Panc1 (cell line): ENCODE measurements around the gene ADAMTSL2. TPM values are rescaled to one million over a fixed set of nuclear protein-coding genes. Genes with fewer than 3 reads are reported as not detected.

Experiments used
- ATAC-seq: fragments of 200-7000 bp; cut with Tn5 transposase; 2 replicates; pipeline ENCODE4 v1.9.1; 2020; ENCODE audit warnings: mild to moderate bottlenecking, moderate library complexity
- BruUV-seq: library from RNA; stranded (reverse); fragments of 400-500 nt; replicated peaks from 2 replicates; lab custom pipeline; 2021; lab: Mats Ljungman, UMichigan
- CTCF ChIA-PET: fragments of 300-600 bp; sonication (Branson Sonifier 250); formaldehyde crosslinking; loops from one replicate; lab custom pipeline; 2022; ENCODE audit warnings: antibody characterized with exemption; lab: Charles Lee
- POLR2A ChIA-PET: fragments of 300-600 bp; sonication (Branson Sonifier 250); formaldehyde crosslinking; loops from one replicate; lab custom pipeline; 2022; ENCODE audit warnings: antibody characterized with exemption; lab: Charles Lee
- DNase-seq: peaks from one replicate; pipeline ENCODE4 v3.0.0-alpha.2; 2010; ENCODE audit warnings: low read depth, low spot score
- H3K27ac ChIP-seq: 2 replicates; pipeline ENCODE4 v1.5.1; 2011; ENCODE audit warnings: mild to moderate bottlenecking, low read length, inconsistent platforms
- H3K27me3 ChIP-seq: fragments of 200-500 bp; sonication (Bioruptor generic); 2 replicates; pipeline ENCODE4 v1.6.0; 2014; ENCODE audit warnings: low read length, inconsistent platforms; ENCODE audit not compliant: control insufficient read depth, insufficient read depth
- H3K36me3 ChIP-seq: fragments of 200-500 bp; sonication (Bioruptor generic); 2 replicates; pipeline ENCODE4 v1.5.1; 2014; ENCODE audit warnings: inconsistent platforms, mild to moderate bottlenecking, low read length, moderate library complexity; ENCODE audit not compliant: control insufficient read depth, insufficient read depth
- H3K4me1 ChIP-seq: 2 replicates; pipeline ENCODE4 v1.5.1; 2011; ENCODE audit warnings: inconsistent platforms, mild to moderate bottlenecking, low read length, moderate library complexity; ENCODE audit not compliant: control insufficient read depth, insufficient read depth
- H3K4me3 ChIP-seq, 2 experiments: 2 replicates each; pipeline ENCODE4 v1.5.1; 2011 to 2012; ENCODE audit warnings: low read depth in 2 of 2, low read length in 2 of 2, mild to moderate bottlenecking in 2 of 2, inconsistent platforms in 1 of 2, moderate library complexity in 1 of 2
- H3K9me3 ChIP-seq: fragments of 200-500 bp; sonication (Bioruptor generic); 2 replicates; pipeline ENCODE4 v1.5.1; 2014; ENCODE audit warnings: low read depth, mild to moderate bottlenecking, inconsistent platforms, low read length, moderate library complexity; ENCODE audit not compliant: control insufficient read depth, insufficient read depth
- POLR2AphosphoS5 ChIP-seq: IDR thresholded peaks from 2 replicates; pipeline ENCODE4 v1.6.1; 2012; ENCODE audit warnings: mild to moderate bottlenecking, low read depth, low read length, moderate library complexity
- SIN3A ChIP-seq: IDR thresholded peaks from 2 replicates; pipeline ENCODE4 v1.6.1; 2012; ENCODE audit warnings: low read depth, mild to moderate bottlenecking, low read length, moderate library complexity, borderline replicate concordance; ENCODE audit not compliant: insufficient read depth
- TCF7L2 ChIP-seq: IDR thresholded peaks from 2 replicates; pipeline ENCODE4 v1.6.1; 2011; ENCODE audit warnings: mild to moderate bottlenecking, low read depth, low read length, inconsistent platforms
- in situ Hi-C: cut with HindIII; loops from 2 replicates; pipeline ENCODE4 v1.10.0; 2016; ENCODE audit warnings: low sequenced_read_pairs, low pct_unique_long_range_greater_than_20kb
- intact Hi-C: fragments of 100-400 bp; cut with micrococcal nuclease; formaldehyde crosslinking; loops from one replicate; pipeline ENCODE4 v1.10.0; 2022; ENCODE audit not compliant: unreplicated experiment
- total RNA-seq: library from RNA; stranded (reverse); gene quantifications from one replicate; pipeline ENCODE4 v1.2.1, GENCODE V29; 2021; ENCODE audit not compliant: unreplicated experiment
- TF ChIP-seq, protein P1 (sequence below), 2 experiments: IDR thresholded peaks; 2 replicates each; pipeline ENCODE4 v1.6.1; 2011 to 2012; ENCODE audit warnings: low read depth in 2 of 2, control low read depth in 1 of 2, low read length in 1 of 2, mild to moderate bottlenecking in 1 of 2, moderate library complexity in 1 of 2; ENCODE audit not compliant: insufficient read depth in 1 of 2
- TF ChIP-seq, protein P2 (sequence below): fragments of 450-650 bp; IDR thresholded peaks from 2 replicates; pipeline ENCODE4 v1.5.1; 2017; ENCODE audit warnings: mild to moderate bottlenecking

The ADAMTSL2 gene
- total RNA-seq, 1 experiment from 2014 or later = 0.10 TPM

DNA sequence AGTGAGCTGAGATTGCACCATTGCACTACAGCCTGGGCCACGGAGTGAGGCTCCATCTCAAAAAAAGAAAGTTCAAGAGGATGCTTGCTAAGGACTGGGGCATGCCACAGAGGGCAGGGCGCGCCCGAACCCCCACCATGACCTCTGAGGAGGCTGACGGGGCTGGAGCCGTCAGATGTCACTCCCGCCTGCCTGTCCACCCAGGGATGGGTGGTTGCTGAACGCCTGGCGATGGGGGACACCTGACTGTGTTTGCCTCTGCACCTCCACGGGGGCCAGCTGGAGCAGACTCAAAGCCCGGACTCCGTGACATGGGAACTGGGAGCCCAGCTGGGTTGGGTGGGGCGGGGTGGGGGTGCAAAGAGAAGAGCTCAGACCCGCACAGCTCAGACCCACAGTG, 31.9 kb downstream of the ADAMTSL2 start:
- H3K4me1 ChIP-seq = peaks cover 4% of the 10 kb centered on the region; the same call in 1 of the 2 replicates
- ChIA-PET POLR2A (no interaction called here), CTCF (interaction anchor here (0.6 kb wide), 1 partner anchor 1498 kb away, joined by 4 read pairs; no protein-coding TSS in a partner anchor)
- no peaks in the 10 kb centered on the region for H3K36me3 ChIP-seq
- TF ChIP-seq SIN3A = no peak
- TF ChIP-seq, protein P1, sequence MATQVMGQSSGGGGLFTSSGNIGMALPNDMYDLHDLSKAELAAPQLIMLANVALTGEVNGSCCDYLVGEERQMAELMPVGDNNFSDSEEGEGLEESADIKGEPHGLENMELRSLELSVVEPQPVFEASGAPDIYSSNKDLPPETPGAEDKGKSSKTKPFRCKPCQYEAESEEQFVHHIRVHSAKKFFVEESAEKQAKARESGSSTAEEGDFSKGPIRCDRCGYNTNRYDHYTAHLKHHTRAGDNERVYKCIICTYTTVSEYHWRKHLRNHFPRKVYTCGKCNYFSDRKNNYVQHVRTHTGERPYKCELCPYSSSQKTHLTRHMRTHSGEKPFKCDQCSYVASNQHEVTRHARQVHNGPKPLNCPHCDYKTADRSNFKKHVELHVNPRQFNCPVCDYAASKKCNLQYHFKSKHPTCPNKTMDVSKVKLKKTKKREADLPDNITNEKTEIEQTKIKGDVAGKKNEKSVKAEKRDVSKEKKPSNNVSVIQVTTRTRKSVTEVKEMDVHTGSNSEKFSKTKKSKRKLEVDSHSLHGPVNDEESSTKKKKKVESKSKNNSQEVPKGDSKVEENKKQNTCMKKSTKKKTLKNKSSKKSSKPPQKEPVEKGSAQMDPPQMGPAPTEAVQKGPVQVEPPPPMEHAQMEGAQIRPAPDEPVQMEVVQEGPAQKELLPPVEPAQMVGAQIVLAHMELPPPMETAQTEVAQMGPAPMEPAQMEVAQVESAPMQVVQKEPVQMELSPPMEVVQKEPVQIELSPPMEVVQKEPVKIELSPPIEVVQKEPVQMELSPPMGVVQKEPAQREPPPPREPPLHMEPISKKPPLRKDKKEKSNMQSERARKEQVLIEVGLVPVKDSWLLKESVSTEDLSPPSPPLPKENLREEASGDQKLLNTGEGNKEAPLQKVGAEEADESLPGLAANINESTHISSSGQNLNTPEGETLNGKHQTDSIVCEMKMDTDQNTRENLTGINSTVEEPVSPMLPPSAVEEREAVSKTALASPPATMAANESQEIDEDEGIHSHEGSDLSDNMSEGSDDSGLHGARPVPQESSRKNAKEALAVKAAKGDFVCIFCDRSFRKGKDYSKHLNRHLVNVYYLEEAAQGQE (IDR thresholded peaks at IDR 0.05; ENCODE audit: insufficient read depth in 1 of 2, low read depth in 2 of 2, low read length in 1 of 2) = no peak
- TF ChIP-seq POLR2AphosphoS5 = no peak
- TF ChIP-seq TCF7L2 = no peak
- TF ChIP-seq, protein P2, sequence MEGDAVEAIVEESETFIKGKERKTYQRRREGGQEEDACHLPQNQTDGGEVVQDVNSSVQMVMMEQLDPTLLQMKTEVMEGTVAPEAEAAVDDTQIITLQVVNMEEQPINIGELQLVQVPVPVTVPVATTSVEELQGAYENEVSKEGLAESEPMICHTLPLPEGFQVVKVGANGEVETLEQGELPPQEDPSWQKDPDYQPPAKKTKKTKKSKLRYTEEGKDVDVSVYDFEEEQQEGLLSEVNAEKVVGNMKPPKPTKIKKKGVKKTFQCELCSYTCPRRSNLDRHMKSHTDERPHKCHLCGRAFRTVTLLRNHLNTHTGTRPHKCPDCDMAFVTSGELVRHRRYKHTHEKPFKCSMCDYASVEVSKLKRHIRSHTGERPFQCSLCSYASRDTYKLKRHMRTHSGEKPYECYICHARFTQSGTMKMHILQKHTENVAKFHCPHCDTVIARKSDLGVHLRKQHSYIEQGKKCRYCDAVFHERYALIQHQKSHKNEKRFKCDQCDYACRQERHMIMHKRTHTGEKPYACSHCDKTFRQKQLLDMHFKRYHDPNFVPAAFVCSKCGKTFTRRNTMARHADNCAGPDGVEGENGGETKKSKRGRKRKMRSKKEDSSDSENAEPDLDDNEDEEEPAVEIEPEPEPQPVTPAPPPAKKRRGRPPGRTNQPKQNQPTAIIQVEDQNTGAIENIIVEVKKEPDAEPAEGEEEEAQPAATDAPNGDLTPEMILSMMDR = no peak
- H3K27ac ChIP-seq = no peak overlapping the region
- H3K4me3 ChIP-seq = no peak overlapping the region
- DNase-seq = no peak
- ATAC-seq = no peak
- no peaks in the 10 kb centered on the region for H3K9me3 ChIP-seq
- no peaks in the 10 kb centered on the region for H3K27me3 ChIP-seq
- BruUV-seq = no TSS peak
- in situ Hi-C loops = no loop called here
- intact Hi-C loops = no loop called here

DNA sequence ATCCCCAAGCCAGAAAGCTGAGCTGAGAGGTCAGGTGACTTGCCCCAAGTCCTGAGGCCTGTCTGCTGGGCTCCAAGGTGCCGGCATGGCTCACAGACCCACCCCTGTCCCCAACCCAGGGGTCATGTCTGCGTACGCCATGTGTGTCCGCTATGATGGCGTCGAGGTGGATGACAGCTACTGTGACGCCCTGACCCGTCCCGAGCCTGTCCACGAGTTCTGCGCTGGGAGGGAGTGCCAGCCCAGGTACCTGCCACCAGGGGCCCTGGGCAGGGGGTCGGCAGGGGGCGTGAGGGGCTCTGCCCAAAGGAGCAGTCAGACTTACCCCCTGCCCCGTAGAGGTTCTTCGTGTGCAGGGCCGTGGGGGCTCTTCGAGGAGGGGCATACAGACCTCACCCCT, 32.3 kb downstream of the ADAMTSL2 start:
- ChIA-PET CTCF (no interaction called here), POLR2A (no interaction called here)

More for the DNA sequence above, 32.3 kb downstream of the ADAMTSL2 start:
- no peak overlapping the region for H3K4me3 ChIP-seq
- H3K27ac ChIP-seq = no peak overlapping the region
- no TSS peak for BruUV-seq
- DNase-seq (no peak), ATAC-seq (no peak)
- H3K36me3 ChIP-seq = no peaks in the 10 kb centered on the region
- in situ Hi-C loops = no loop called here
- intact Hi-C loops = no loop called here
- H3K27me3 ChIP-seq = no peaks in the 10 kb centered on the region
- peaks cover 4% of the 10 kb centered on the region; the same call in 1 of the 2 replicates for H3K4me1 ChIP-seq
- TF ChIP-seq, protein P1 (IDR thresholded peaks at IDR 0.05; ENCODE audit: insufficient read depth in 1 of 2, low read depth in 2 of 2, low read length in 1 of 2) = no peak
- TF ChIP-seq, protein P2 = no peak
- no peak for TF ChIP-seq SIN3A
- TF ChIP-seq POLR2AphosphoS5 = no peak
- TF ChIP-seq TCF7L2 = no peak
- H3K9me3 ChIP-seq = no peaks in the 10 kb centered on the region
